Panc1 (cell line): ENCODE data around the gene POLR2C. TPM values are rescaled to one million over a fixed set of nuclear protein-coding genes. Genes with fewer than 3 reads are reported as not detected.
"Not testable (repeated sequence)": the region's sequence is repeated elsewhere in the genome, so short reads cannot be mapped to it uniquely, and the experiment has no call there.

ENCODE experiments used
- ATAC-seq: fragments of 200-7000 bp; cut with Tn5 transposase; 2 replicates; pipeline ENCODE4 v1.9.1; 2020; ENCODE audit warnings: mild to moderate bottlenecking, moderate library complexity
- BruUV-seq: library from RNA; stranded (reverse); fragments of 400-500 nt; replicated peaks from 2 replicates; lab custom pipeline; 2021; lab: Mats Ljungman, UMichigan
- CTCF ChIA-PET: fragments of 300-600 bp; sonication (Branson Sonifier 250); formaldehyde crosslinking; loops from one replicate; lab custom pipeline; 2022; ENCODE audit warnings: antibody characterized with exemption; lab: Charles Lee
- POLR2A ChIA-PET: fragments of 300-600 bp; sonication (Branson Sonifier 250); formaldehyde crosslinking; loops from one replicate; lab custom pipeline; 2022; ENCODE audit warnings: antibody characterized with exemption; lab: Charles Lee
- DNase-seq: peaks from one replicate; pipeline ENCODE4 v3.0.0-alpha.2; 2010; ENCODE audit warnings: low read depth, low spot score
- H3K27ac ChIP-seq: 2 replicates; pipeline ENCODE4 v1.5.1; 2011; ENCODE audit warnings: mild to moderate bottlenecking, low read length, inconsistent platforms
- H3K27me3 ChIP-seq: fragments of 200-500 bp; sonication (Bioruptor generic); 2 replicates; pipeline ENCODE4 v1.6.0; 2014; ENCODE audit warnings: low read length, inconsistent platforms; ENCODE audit not compliant: control insufficient read depth, insufficient read depth
- H3K36me3 ChIP-seq: fragments of 200-500 bp; sonication (Bioruptor generic); 2 replicates; pipeline ENCODE4 v1.5.1; 2014; ENCODE audit warnings: inconsistent platforms, mild to moderate bottlenecking, low read length, moderate library complexity; ENCODE audit not compliant: control insufficient read depth, insufficient read depth
- H3K4me1 ChIP-seq: 2 replicates; pipeline ENCODE4 v1.5.1; 2011; ENCODE audit warnings: inconsistent platforms, mild to moderate bottlenecking, low read length, moderate library complexity; ENCODE audit not compliant: control insufficient read depth, insufficient read depth
- H3K4me3 ChIP-seq, 2 experiments: 2 replicates each; pipeline ENCODE4 v1.5.1; 2011 to 2012; ENCODE audit warnings: low read depth in 2 of 2, low read length in 2 of 2, mild to moderate bottlenecking in 2 of 2, inconsistent platforms in 1 of 2, moderate library complexity in 1 of 2
- H3K9me3 ChIP-seq: fragments of 200-500 bp; sonication (Bioruptor generic); 2 replicates; pipeline ENCODE4 v1.5.1; 2014; ENCODE audit warnings: low read depth, mild to moderate bottlenecking, inconsistent platforms, low read length, moderate library complexity; ENCODE audit not compliant: control insufficient read depth, insufficient read depth
- CTCF ChIP-seq: fragments of 450-650 bp; IDR thresholded peaks from 2 replicates; pipeline ENCODE4 v1.5.1; 2017; ENCODE audit warnings: mild to moderate bottlenecking
- POLR2AphosphoS5 ChIP-seq: IDR thresholded peaks from 2 replicates; pipeline ENCODE4 v1.6.1; 2012; ENCODE audit warnings: mild to moderate bottlenecking, low read depth, low read length, moderate library complexity
- SIN3A ChIP-seq: IDR thresholded peaks from 2 replicates; pipeline ENCODE4 v1.6.1; 2012; ENCODE audit warnings: low read depth, mild to moderate bottlenecking, low read length, moderate library complexity, borderline replicate concordance; ENCODE audit not compliant: insufficient read depth
- TCF7L2 ChIP-seq: IDR thresholded peaks from 2 replicates; pipeline ENCODE4 v1.6.1; 2011; ENCODE audit warnings: mild to moderate bottlenecking, low read depth, low read length, inconsistent platforms
- in situ Hi-C: cut with HindIII; loops from 2 replicates; pipeline ENCODE4 v1.10.0; 2016; ENCODE audit warnings: low sequenced_read_pairs, low pct_unique_long_range_greater_than_20kb
- intact Hi-C: fragments of 100-400 bp; cut with micrococcal nuclease; formaldehyde crosslinking; loops from one replicate; pipeline ENCODE4 v1.10.0; 2022; ENCODE audit not compliant: unreplicated experiment
- total RNA-seq: library from RNA; stranded (reverse); gene quantifications from one replicate; pipeline ENCODE4 v1.2.1, GENCODE V29; 2021; ENCODE audit not compliant: unreplicated experiment
- TF ChIP-seq, protein P1 (sequence below), 2 experiments: IDR thresholded peaks; 2 replicates each; pipeline ENCODE4 v1.6.1; 2011 to 2012; ENCODE audit warnings: low read depth in 2 of 2, control low read depth in 1 of 2, low read length in 1 of 2, mild to moderate bottlenecking in 1 of 2, moderate library complexity in 1 of 2; ENCODE audit not compliant: insufficient read depth in 1 of 2

POLR2C gene
- total RNA-seq, 1 experiment from 2014 or later = 53.9 TPM

- Histone ChIP-seq H3K4me3 (no peak overlapping the region), H3K9me3 (no peaks in the 10 kb centered on the region), H3K27me3 (no peaks in the 10 kb centered on the region), H3K36me3 (peaks cover 17% of the 10 kb centered on the region), H3K27ac (no peak overlapping the region), H3K4me1 (no peaks in the 10 kb centered on the region)
- CTCF ChIA-PET = interaction anchor here (0.6 kb wide), 1 partner anchor 252 kb away, joined by 4 read pairs; no protein-coding TSS in a partner anchor
- intact Hi-C loops = no loop called here
- DNase-seq (no peak), ATAC-seq (no peak)
- in situ Hi-C loops = no loop called here
- no TSS peak for BruUV-seq
- POLR2A ChIA-PET = no interaction called here
- TF ChIP-seq, protein P1, sequence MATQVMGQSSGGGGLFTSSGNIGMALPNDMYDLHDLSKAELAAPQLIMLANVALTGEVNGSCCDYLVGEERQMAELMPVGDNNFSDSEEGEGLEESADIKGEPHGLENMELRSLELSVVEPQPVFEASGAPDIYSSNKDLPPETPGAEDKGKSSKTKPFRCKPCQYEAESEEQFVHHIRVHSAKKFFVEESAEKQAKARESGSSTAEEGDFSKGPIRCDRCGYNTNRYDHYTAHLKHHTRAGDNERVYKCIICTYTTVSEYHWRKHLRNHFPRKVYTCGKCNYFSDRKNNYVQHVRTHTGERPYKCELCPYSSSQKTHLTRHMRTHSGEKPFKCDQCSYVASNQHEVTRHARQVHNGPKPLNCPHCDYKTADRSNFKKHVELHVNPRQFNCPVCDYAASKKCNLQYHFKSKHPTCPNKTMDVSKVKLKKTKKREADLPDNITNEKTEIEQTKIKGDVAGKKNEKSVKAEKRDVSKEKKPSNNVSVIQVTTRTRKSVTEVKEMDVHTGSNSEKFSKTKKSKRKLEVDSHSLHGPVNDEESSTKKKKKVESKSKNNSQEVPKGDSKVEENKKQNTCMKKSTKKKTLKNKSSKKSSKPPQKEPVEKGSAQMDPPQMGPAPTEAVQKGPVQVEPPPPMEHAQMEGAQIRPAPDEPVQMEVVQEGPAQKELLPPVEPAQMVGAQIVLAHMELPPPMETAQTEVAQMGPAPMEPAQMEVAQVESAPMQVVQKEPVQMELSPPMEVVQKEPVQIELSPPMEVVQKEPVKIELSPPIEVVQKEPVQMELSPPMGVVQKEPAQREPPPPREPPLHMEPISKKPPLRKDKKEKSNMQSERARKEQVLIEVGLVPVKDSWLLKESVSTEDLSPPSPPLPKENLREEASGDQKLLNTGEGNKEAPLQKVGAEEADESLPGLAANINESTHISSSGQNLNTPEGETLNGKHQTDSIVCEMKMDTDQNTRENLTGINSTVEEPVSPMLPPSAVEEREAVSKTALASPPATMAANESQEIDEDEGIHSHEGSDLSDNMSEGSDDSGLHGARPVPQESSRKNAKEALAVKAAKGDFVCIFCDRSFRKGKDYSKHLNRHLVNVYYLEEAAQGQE (IDR thresholded peaks at IDR 0.05; ENCODE audit: insufficient read depth in 1 of 2, low read depth in 2 of 2, low read length in 1 of 2) = no peak
- TF ChIP-seq TCF7L2 = no peak
- TF ChIP-seq CTCF = no peak
- TF ChIP-seq SIN3A = no peak
- TF ChIP-seq POLR2AphosphoS5 = no peak
Measured at GRCh38 chr16:57435838-57436237, 26.6 kb upstream of the POLR2C start.

DNA sequence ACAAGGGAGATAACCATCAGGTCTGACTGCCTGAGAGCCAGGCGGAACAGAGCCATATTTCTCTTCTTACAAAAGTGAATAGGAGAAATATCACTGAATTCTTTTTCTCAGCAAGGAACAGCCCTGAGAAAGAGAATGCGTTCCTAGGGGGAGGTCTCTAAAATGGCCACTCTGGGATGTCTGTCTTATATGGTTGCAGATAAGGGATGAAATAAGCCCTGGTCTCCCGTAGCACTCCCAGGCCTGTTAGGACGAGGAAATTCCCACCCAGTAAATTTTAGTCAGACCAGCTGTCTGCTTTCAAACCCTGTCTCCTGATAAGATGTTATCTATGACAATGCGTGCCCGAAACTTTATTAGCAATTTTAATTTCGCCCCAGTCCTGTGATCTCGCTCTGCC, 22.5 kb upstream of the POLR2C start:
- intact Hi-C loops, in situ Hi-C loops, POLR2A ChIA-PET, H3K27me3 ChIP-seq, BruUV-seq, DNase-seq, H3K27ac ChIP-seq, CTCF ChIA-PET, H3K9me3 ChIP-seq, H3K36me3 ChIP-seq, H3K4me1 ChIP-seq, ATAC-seq, H3K4me3 ChIP-seq: not testable (repeated sequence)

GRCh38 chr16:57440551-57440950, 21.9 kb upstream of the POLR2C start:
- H3K4me1 ChIP-seq, ATAC-seq, POLR2A ChIA-PET, H3K36me3 ChIP-seq, BruUV-seq, H3K4me3 ChIP-seq, H3K27me3 ChIP-seq, H3K9me3 ChIP-seq, H3K27ac ChIP-seq, DNase-seq, CTCF ChIA-PET, intact Hi-C loops, in situ Hi-C loops: not testable (repeated sequence)
